ENCODE results near the gene RYR3.

Gene RYR3

DNA sequence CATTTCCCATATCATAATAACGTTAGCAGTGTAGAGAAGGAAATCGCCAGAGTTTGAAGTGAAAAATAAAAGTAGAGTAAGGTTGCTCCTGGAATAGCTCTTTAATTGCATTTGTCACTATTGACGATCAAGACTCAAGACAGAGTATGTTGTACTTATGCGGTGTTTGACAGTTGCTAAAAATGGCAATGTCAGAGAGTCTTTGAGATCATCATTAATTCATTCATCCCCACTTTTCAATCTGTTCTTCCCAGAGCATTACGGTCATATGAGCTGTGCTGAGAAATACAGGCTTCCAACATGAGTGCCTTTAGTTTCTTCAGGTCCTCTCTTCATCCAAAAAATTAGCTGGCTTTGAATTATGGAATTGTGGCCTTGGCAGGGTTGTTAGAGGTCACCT lies 483.7 kb downstream of the RYR3 start:
- no peak for DNase-seq (ENCODE audit: low read depth)
- H3K4me3 ChIP-seq (ENCODE audit: low read length) = no peak overlapping the region
- TF ChIP-seq, protein P1, sequence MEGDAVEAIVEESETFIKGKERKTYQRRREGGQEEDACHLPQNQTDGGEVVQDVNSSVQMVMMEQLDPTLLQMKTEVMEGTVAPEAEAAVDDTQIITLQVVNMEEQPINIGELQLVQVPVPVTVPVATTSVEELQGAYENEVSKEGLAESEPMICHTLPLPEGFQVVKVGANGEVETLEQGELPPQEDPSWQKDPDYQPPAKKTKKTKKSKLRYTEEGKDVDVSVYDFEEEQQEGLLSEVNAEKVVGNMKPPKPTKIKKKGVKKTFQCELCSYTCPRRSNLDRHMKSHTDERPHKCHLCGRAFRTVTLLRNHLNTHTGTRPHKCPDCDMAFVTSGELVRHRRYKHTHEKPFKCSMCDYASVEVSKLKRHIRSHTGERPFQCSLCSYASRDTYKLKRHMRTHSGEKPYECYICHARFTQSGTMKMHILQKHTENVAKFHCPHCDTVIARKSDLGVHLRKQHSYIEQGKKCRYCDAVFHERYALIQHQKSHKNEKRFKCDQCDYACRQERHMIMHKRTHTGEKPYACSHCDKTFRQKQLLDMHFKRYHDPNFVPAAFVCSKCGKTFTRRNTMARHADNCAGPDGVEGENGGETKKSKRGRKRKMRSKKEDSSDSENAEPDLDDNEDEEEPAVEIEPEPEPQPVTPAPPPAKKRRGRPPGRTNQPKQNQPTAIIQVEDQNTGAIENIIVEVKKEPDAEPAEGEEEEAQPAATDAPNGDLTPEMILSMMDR (conservative IDR thresholded peaks at IDR 0.05; ENCODE audit: low read depth, low read length) = no peak

DNA sequence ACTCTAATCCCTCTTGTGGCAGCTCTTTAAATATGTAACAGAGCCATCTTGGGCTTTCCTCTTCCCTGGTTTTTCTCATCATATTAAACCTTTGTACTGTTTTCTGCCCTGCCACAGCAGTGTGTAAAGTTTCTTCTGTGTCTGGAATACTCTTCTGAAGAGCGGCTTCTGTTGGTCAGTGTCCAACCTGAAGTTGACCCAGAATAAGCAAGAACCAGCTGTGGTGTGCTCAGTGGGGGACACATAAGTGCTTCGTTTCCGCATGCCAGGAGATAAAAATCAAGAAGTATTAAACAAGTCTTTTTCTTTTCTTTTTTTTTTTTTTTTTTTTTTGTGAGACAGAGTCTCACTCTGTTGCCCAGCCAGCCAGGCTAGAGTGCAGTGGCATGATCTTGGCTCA lies 484.3 kb downstream of the RYR3 start:
- no peak for DNase-seq (ENCODE audit: low read depth)
- H3K4me3 ChIP-seq (ENCODE audit: low read length) = no peak overlapping the region
- TF ChIP-seq, protein P1 (conservative IDR thresholded peaks at IDR 0.05; ENCODE audit: low read depth, low read length) = no peak

DNA sequence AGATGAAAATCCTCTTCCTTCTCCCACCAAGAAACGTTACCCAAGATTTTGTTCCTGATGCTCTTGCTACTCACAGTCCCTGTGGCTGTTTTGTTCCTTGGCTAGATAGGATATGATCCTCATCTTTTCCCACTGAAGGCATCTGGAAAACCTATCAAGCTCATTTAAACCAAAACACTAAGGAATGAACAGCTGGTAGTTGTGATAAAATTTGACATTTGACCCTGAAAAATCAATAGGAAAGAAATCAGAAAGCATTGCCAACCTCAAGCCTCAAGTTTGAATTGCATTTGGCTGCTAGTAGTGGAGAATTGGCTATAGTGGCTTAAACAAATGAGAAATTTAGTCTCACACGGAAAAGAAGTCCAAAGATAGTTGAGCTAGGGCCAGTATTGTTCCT lies 486.9 kb downstream of the RYR3 start:
- TF ChIP-seq, protein P1 (conservative IDR thresholded peaks at IDR 0.05; ENCODE audit: low read depth, low read length) = no peak
- no peak overlapping the region for H3K4me3 ChIP-seq (ENCODE audit: low read length)
- DNase-seq (ENCODE audit: low read depth) = no peak

DNA sequence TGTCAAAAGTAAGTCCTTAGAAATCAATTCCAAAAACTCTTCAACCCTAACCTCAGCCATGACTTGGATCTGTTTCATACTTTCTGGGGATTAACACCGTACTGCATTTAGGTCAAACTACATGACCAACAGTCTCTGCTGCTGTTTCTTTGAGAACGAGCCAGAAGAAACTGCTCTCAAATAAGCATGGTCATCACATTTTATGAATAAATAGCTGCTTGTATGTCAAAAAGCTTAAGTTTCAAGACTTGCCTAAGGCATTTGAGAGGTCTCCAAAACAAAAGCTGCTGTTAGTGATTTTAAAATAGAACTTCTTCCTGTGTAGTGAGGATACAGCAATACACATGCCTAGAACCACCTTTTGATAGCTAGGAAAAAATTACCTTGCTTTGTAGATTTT lies 491.2 kb downstream of the RYR3 start:
- TF ChIP-seq, protein P1 (conservative IDR thresholded peaks at IDR 0.05; ENCODE audit: low read depth, low read length) = no peak
- DNase-seq (ENCODE audit: low read depth) = peak; percentile 35
- H3K4me3 ChIP-seq (ENCODE audit: low read length) = no peak overlapping the region

DNA sequence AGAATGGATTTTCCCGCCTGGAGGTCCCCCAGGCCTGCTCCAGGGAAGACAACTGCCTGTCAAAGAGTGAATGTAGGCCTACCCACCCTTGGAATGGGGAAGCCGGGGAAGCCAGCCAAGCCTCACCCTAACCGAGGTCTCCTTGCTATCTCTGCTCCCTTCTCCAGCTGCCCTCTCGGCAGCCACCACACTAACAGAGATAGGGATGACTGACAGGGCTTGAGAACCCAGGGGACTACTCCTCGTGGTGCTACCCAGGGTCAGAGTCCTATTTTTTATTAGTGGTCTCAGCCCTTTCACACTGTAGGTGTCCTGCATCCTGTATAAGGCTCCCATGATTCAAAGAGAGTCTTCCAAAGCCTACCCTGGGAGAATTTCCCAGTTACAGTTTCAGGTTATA lies 496.9 kb downstream of the RYR3 start:
- TF ChIP-seq, protein P1 (conservative IDR thresholded peaks at IDR 0.05; ENCODE audit: low read depth, low read length) = no peak
- no peak for DNase-seq (ENCODE audit: low read depth)
- H3K4me3 ChIP-seq (ENCODE audit: low read length) = no peak overlapping the region

DNA sequence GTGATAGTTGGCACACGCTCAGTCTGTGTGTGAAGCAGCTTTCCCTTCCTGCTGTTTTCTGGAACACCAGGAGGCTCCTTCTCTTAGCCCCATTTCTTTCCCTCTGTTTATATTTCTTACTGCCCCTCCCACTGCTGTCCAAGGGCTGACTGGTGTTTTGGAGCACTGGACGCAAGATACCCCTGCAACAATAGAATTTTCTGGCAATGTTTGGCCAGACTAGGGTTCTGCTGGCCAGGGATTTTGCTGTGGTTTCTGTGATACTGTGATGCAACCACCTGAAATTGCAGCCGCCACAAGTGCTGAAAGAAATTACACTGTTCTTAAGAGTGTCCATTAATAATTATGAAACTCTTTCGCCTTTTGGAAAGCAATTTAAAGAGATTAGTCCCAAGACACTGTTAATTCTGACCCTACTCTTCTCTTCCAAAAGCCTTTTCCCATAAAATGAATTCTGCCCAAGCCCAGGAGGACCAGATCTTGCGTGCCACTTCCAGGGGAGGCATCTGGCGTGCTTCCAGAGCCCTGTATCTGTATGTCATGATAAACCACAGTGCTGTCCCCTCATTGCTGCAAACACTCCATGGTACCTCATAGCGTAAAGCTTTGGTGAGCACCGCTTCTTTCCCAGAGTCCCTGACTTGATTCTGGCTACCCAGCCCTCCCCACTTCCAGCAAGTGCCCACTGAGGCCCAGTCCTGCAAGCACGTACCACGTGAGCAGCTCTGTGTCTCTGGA lies 498.1 kb downstream of the RYR3 start:
- H3K4me3 ChIP-seq (ENCODE audit: low read length) = no peak overlapping the region
- DNase-seq (ENCODE audit: low read depth) = no peak
- TF ChIP-seq, protein P1 (conservative IDR thresholded peaks at IDR 0.05; ENCODE audit: low read depth, low read length) = no peak

DNA sequence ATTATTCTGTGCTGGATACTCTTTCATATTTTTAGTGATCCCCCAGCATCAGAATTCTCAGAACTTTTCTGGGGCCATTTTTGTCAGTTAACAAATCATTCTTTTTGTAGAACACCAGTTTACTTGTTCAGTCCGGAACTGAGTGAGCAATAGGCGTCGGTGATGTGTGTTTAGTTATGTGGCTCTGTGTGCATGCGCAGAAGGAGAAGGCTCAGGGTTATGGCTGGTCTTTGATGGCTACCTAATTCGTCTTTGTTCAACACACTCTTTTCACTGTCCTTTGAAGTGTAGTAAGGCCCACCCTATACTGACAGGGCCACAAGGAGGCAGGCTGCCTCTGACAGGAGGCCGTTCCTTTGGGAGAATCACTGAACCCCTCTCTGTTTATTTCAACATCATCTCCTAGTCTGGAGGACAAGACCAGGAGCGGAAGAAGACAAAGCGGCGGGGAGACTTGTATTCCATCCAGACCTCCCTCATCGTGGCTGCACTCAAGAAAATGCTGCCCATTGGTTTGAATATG lies 499.4 kb downstream of the RYR3 start:
- no peak for DNase-seq (ENCODE audit: low read depth)
- H3K4me3 ChIP-seq (ENCODE audit: low read length) = no peak overlapping the region
- TF ChIP-seq, protein P1 (conservative IDR thresholded peaks at IDR 0.05; ENCODE audit: low read depth, low read length) = no peak
